CD14-positive monocyte (primary cell): ENCODE data around the gene DHX15. TPM values are rescaled to one million over a fixed set of nuclear protein-coding genes. Genes with fewer than 3 reads are reported as not detected.

Experiments
- DNase-seq, 3 donors: peaks; one replicate each; pipeline ENCODE4 v3.0.0-alpha.2; 2011 to 2022
- H2AFZ ChIP-seq: 2 replicates; pipeline ENCODE4 v1.6.0; 2012; ENCODE audit warnings: mild to moderate bottlenecking, low read depth, low read length, inconsistent platforms; ENCODE audit not compliant: insufficient read depth, poor library complexity, severe bottlenecking
- H3K27ac ChIP-seq, 2 donors: 1 replicate in 1 of 2; 2 replicates in 1 of 2; pipeline ENCODE4 v1.5.1; 2012 to 2013; ENCODE audit warnings: low read length in 2 of 2, control low read depth in 1 of 2, inconsistent platforms in 1 of 2, low read depth in 1 of 2, mild to moderate bottlenecking in 1 of 2
- H3K27me3 ChIP-seq, 2 donors: one replicate each; pipeline versions ENCODE4 v1.6.0 to v1.6.1; 2011 to 2013; ENCODE audit warnings: low read length in 2 of 2; ENCODE audit not compliant: control insufficient read depth in 2 of 2, insufficient read depth in 2 of 2
- H3K36me3 ChIP-seq, 2 donors: replicated peaks in 1 of 2; 1 replicate in 1 of 2; 2 replicates in 1 of 2; pipeline versions ENCODE4 v1.5.1 to v1.6.1; 2012 to 2013; ENCODE audit warnings: low read length in 2 of 2, control low read depth in 1 of 2, inconsistent platforms in 1 of 2, mild to moderate bottlenecking in 1 of 2; ENCODE audit not compliant: insufficient read depth in 2 of 2, control insufficient read depth in 1 of 2
- H3K4me1 ChIP-seq, 2 donors: 1 replicate in 1 of 2; 2 replicates in 1 of 2; pipeline versions ENCODE4 v1.5.1 to v1.6.1; 2012 to 2013; ENCODE audit warnings: low read length in 2 of 2, control low read depth in 1 of 2, inconsistent platforms in 1 of 2, mild to moderate bottlenecking in 1 of 2, moderate library complexity in 1 of 2; ENCODE audit not compliant: insufficient read depth in 2 of 2, control insufficient read depth in 1 of 2
- H3K4me2 ChIP-seq: replicated peaks from 2 replicates; pipeline ENCODE3; 2012; ENCODE audit warnings: low read length, moderate library complexity, mild to moderate bottlenecking; ENCODE audit not compliant: poor library complexity, severe bottlenecking; ENCODE audit errors: extremely low read depth
- H3K4me3 ChIP-seq, 3 experiments: fragments of 200-600 bp in 1 of 3; sonication (generic) in 1 of 3; replicated peaks in 1 of 3; 1 replicate in 2 of 3; 2 replicates in 1 of 3; pipeline ENCODE4 v1.5.1; 2011 to 2013; ENCODE audit warnings: low read length in 3 of 3, mild to moderate bottlenecking in 3 of 3, control low read depth in 2 of 3, low read depth in 2 of 3, inconsistent platforms in 1 of 3, moderate library complexity in 1 of 3
- H3K79me2 ChIP-seq: 2 replicates; pipeline ENCODE4 v1.6.0; 2012; ENCODE audit warnings: mild to moderate bottlenecking, control low read depth, inconsistent platforms, low read length, moderate library complexity; ENCODE audit not compliant: insufficient read depth
- H3K9ac ChIP-seq: 2 replicates; pipeline ENCODE4 v1.6.0; 2017; ENCODE audit warnings: low read length, mild to moderate bottlenecking; ENCODE audit not compliant: insufficient read depth, poor library complexity, severe bottlenecking
- H3K9me3 ChIP-seq, 2 donors: replicated peaks in 1 of 2; 1 replicate in 1 of 2; 2 replicates in 1 of 2; pipeline versions ENCODE4 v1.5.1 to v1.6.1; 2012 to 2013; ENCODE audit warnings: low read length in 2 of 2, control low read depth in 1 of 2; ENCODE audit not compliant: control insufficient read depth in 1 of 2, insufficient read depth in 1 of 2
- H4K20me1 ChIP-seq: 2 replicates; pipeline ENCODE4 v1.6.0; 2012; ENCODE audit warnings: mild to moderate bottlenecking, low read length, control low read depth, moderate library complexity; ENCODE audit not compliant: insufficient read depth
- H3K27ac Mint-ChIP-seq, 7 donors: one replicate each; pipeline ENCODE4 v1.8.0; 2020; ENCODE audit warnings: mild to moderate bottlenecking in 7 of 7, mixed read lengths in 7 of 7, moderate library complexity in 6 of 7, inconsistent platforms in 2 of 7
- H3K27me3 Mint-ChIP-seq, 3 donors: one replicate each; pipeline ENCODE4 v1.8.0; 2021 to 2022; ENCODE audit warnings: low read depth in 3 of 3, mild to moderate bottlenecking in 3 of 3, mixed read lengths in 3 of 3, moderate library complexity in 3 of 3, inconsistent platforms in 1 of 3
- H3K36me3 Mint-ChIP-seq, 2 donors: one replicate each; pipeline ENCODE4 v1.8.0; 2020; ENCODE audit warnings: mixed read lengths in 2 of 2, inconsistent platforms in 1 of 2, mild to moderate bottlenecking in 1 of 2
- H3K4me1 Mint-ChIP-seq: one replicate; pipeline ENCODE4 v1.8.0; 2020; ENCODE audit warnings: mild to moderate bottlenecking, mixed read lengths
- H3K4me3 Mint-ChIP-seq, 2 donors: one replicate each; pipeline ENCODE4 v1.8.0; 2020; ENCODE audit warnings: mild to moderate bottlenecking in 2 of 2, mixed read lengths in 2 of 2, moderate library complexity in 1 of 2
- H3K9me3 Mint-ChIP-seq, 7 donors: one replicate each; pipeline ENCODE4 v1.8.0; 2020 to 2022; ENCODE audit warnings: mixed read lengths in 7 of 7, mild to moderate bottlenecking in 6 of 7, moderate library complexity in 6 of 7, inconsistent platforms in 2 of 7
- whole genome bisulfite sequencing: methylation state at CpG from one replicate; pipeline ENCODE4 v1.1.5; 2013; ENCODE audit warnings: missing lambda C conversion rate; ENCODE audit not compliant: insufficient coverage; 5-methylcytosine and 5-hydroxymethylcytosine counted together
- intact Hi-C, 2 donors: fragments of 100-400 bp; cut with micrococcal nuclease; formaldehyde crosslinking; loops; one replicate each; pipeline versions ENCODE4 v1.15.0 to v1.15.1; 2023
- polyA plus RNA-seq, 3 donors: library from polyadenylated mRNA; depleted of rRNA in 1 of 3; unstranded in 2 of 3; stranded (reverse) in 1 of 3; fragments of 300-500 nt in 2 of 3; fragments of >200 nt in 1 of 3; fragmentation: Illumina TruSeq in 2 of 3; gene quantifications; 1 replicate in 2 of 3; 2 replicates in 1 of 3; pipeline ENCODE4 v1.2.3, GENCODE V29; 2012 to 2021
- TF ChIP-seq, protein P1 (sequence below): fragments of 200-600 bp; IDR thresholded peaks from one replicate; pipeline ENCODE4 v1.8.0; 2022; ENCODE audit warnings: antibody characterized with exemption, mild to moderate bottlenecking

The DHX15 gene
- polyA plus RNA-seq, 3 donors: 27.2 to 77.7 (median 37.5) TPM

DNA sequence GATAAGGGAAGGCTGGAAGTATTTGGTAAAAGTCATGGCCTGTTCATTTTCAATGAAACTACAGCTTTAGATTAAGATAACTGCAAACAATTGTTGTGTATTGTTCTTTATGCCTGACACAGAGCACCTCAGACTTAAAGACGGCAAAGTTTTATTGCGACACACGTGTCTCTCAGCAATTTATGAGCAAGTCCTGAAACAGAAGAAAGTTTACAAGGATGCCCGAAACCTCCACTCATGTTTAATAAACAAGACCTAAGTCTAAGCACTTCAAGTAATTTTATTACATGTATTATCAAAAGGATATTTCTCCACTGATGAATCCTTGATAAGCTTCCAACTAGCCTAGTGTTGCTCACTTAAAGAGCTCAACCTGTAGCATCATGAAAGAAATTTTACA is 51.0 kb downstream of the DHX15 start:
- Mint-ChIP-seq H3K4me1 (no peaks in the 10 kb centered on the region), H3K27me3 (no peaks in the 10 kb centered on the region), H3K4me3 (no peak overlapping the region), H3K27ac (no peak overlapping the region), H3K36me3 (peaks cover 61 to 70% of the 10 kb centered on the region in 2 donors), H3K9me3 (no peaks in the 10 kb centered on the region)
- Histone ChIP-seq H4K20me1 (peaks cover 36% of the 10 kb centered on the region), H3K36me3 (peaks cover 76 to 100% of the 10 kb centered on the region in 2 donors), H3K4me3 (no peak overlapping the region), H3K9me3 (no peaks in the 10 kb centered on the region), H3K4me2 (no peak overlapping the region), H3K27me3 (no peaks in the 10 kb centered on the region), H3K9ac (no peak overlapping the region), H3K79me2 (peaks cover 39% of the 10 kb centered on the region), H3K4me1 (no peaks in the 10 kb centered on the region), H3K27ac (peak overlapping the region in 1 of 2 donors; percentile 25), H2AFZ (no peak overlapping the region)
- no CpG with 5 or more reads among the region's 4 CpGs for WGBS
- DNase-seq: no peak
- intact Hi-C loops: no loop called here
- TF ChIP-seq, protein P1, sequence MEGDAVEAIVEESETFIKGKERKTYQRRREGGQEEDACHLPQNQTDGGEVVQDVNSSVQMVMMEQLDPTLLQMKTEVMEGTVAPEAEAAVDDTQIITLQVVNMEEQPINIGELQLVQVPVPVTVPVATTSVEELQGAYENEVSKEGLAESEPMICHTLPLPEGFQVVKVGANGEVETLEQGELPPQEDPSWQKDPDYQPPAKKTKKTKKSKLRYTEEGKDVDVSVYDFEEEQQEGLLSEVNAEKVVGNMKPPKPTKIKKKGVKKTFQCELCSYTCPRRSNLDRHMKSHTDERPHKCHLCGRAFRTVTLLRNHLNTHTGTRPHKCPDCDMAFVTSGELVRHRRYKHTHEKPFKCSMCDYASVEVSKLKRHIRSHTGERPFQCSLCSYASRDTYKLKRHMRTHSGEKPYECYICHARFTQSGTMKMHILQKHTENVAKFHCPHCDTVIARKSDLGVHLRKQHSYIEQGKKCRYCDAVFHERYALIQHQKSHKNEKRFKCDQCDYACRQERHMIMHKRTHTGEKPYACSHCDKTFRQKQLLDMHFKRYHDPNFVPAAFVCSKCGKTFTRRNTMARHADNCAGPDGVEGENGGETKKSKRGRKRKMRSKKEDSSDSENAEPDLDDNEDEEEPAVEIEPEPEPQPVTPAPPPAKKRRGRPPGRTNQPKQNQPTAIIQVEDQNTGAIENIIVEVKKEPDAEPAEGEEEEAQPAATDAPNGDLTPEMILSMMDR: no peak

DNA sequence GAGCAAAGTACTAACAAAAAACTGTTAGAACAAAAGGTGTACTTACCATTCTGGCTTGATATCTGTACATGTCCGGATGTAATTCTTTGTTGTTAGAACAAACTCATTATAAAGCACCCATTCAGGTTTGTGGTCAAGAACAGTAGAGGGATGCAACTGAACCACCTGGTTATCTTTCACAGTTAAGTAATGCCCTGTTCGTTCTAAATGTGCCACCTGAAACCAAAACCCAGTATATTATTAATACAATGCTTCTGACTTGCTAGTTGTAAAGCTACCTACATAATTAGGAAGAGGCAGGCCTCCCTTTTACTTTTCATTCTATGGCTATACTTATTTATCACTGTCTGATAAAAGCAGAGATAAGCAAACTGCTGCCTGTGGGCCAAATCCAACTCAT is 54.8 kb downstream of the DHX15 start:
- intact Hi-C loops: no loop called here
- Histone ChIP-seq H2AFZ (no peak overlapping the region), H3K4me2 (no peak overlapping the region), H3K9ac (no peak overlapping the region), H3K4me3 (no peak overlapping the region), H4K20me1 (peaks cover 16% of the 10 kb centered on the region), H3K79me2 (peaks cover 11% of the 10 kb centered on the region), H3K9me3 (no peaks in the 10 kb centered on the region), H3K27me3 (no peaks in the 10 kb centered on the region), H3K27ac (no peak overlapping the region), H3K36me3 (peaks cover 82 to 100% of the 10 kb centered on the region in 2 donors), H3K4me1 (no peaks in the 10 kb centered on the region)
- Mint-ChIP-seq H3K36me3 (peaks cover 73 to 81% of the 10 kb centered on the region in 2 donors), H3K9me3 (no peaks in the 10 kb centered on the region), H3K4me1 (no peaks in the 10 kb centered on the region), H3K27ac (no peak overlapping the region), H3K4me3 (no peak overlapping the region), H3K27me3 (no peaks in the 10 kb centered on the region)
- WGBS: no CpG with 5 or more reads among the region's 2 CpGs
- no peak for DNase-seq
- TF ChIP-seq, protein P1: no peak
